Skeletal muscle satellite cell (primary cell): ENCODE results near the gene IFT88. TPM values are rescaled to one million over a fixed set of nuclear protein-coding genes. Genes with fewer than 3 reads are reported as not detected.

Experiments
- H3K27me3 ChIP-seq: 2 replicates; pipeline ENCODE4 v1.7.0; 2013; ENCODE audit warnings: low read length; ENCODE audit not compliant: control insufficient read depth, insufficient read depth
- H3K36me3 ChIP-seq: 2 replicates; pipeline ENCODE4 v1.7.0; 2013; ENCODE audit warnings: mild to moderate bottlenecking, control low read depth, low read length; ENCODE audit not compliant: insufficient read depth
- H3K4me1 ChIP-seq: 2 replicates; pipeline ENCODE4 v1.7.0; 2013; ENCODE audit warnings: low read length; ENCODE audit not compliant: control insufficient read depth, insufficient read depth
- H3K4me2 ChIP-seq: 2 replicates; pipeline ENCODE4 v1.7.0; 2013; ENCODE audit warnings: mild to moderate bottlenecking, low read length
- H3K4me3 ChIP-seq: 2 replicates; pipeline ENCODE4 v1.7.0; 2013; ENCODE audit warnings: low read length
- H3K9ac ChIP-seq: 2 replicates; pipeline ENCODE4 v1.7.0; 2013; ENCODE audit warnings: mild to moderate bottlenecking, low read depth, low read length, moderate library complexity
- H3K9me3 ChIP-seq: replicated peaks from 2 replicates; pipeline ENCODE4 v1.7.0; 2013; ENCODE audit warnings: mild to moderate bottlenecking, control low read depth, low read length
- total RNA-seq: library from RNA; depleted of rRNA; stranded (reverse); fragments of >200 nt; gene quantifications from 2 replicates; pipeline ENCODE4 v1.2.3, GENCODE V29; 2012; rRNA removed

Gene IFT88
- 10.3 and 10.9 TPM in 2 replicates for total RNA-seq

GRCh38 chr13:20566898-20567874, at the start of gene IFT88:
Gene IFT88, plus strand, starts transcription at chr13:20567157. Its CDS starts 7,229 bp downstream, at chr13:20574386.
- H3K9ac ChIP-seq: peak within 1 kb of the TSS; percentile 91
- H3K4me3 ChIP-seq: peak within 1 kb of the TSS; percentile 89
- peak within 1 kb of the TSS; percentile 90 for H3K4me2 ChIP-seq
- H3K4me1 ChIP-seq: peaks cover 6% of the 10 kb centered on the region
- no peaks in the 10 kb centered on the region for H3K36me3 ChIP-seq
- no peaks in the 10 kb centered on the region for H3K27me3 ChIP-seq
- H3K9me3 ChIP-seq: no peaks in the 10 kb centered on the region

- H3K4me3 ChIP-seq: no peak overlapping the region
- H3K36me3 ChIP-seq: no peaks in the 10 kb centered on the region
- H3K27me3 ChIP-seq: no peaks in the 10 kb centered on the region
- H3K4me1 ChIP-seq: no peaks in the 10 kb centered on the region
- no peak overlapping the region for H3K9ac ChIP-seq
- no peak overlapping the region for H3K4me2 ChIP-seq
- H3K9me3 ChIP-seq: no peaks in the 10 kb centered on the region
Observed at GRCh38 chr13:20518660-20519100, 48.3 kb upstream of the IFT88 start.

GRCh38 chr13:20519875-20520274, 47.1 kb upstream of the IFT88 start:
- no peak overlapping the region for H3K4me3 ChIP-seq
- H3K4me2 ChIP-seq: no peak overlapping the region
- peaks cover 2% of the 10 kb centered on the region for H3K4me1 ChIP-seq
- no peaks in the 10 kb centered on the region for H3K27me3 ChIP-seq
- H3K9me3 ChIP-seq: no peaks in the 10 kb centered on the region
- H3K9ac ChIP-seq: no peak overlapping the region
- H3K36me3 ChIP-seq: no peaks in the 10 kb centered on the region

GRCh38 chr13:20521364-20522115, 45.4 kb upstream of the IFT88 start:
- Histone ChIP-seq H3K9ac (no peak overlapping the region), H3K27me3 (no peaks in the 10 kb centered on the region), H3K9me3 (no peaks in the 10 kb centered on the region), H3K36me3 (no peaks in the 10 kb centered on the region), H3K4me1 (peaks cover 7% of the 10 kb centered on the region), H3K4me2 (no peak overlapping the region), H3K4me3 (no peak overlapping the region)

GRCh38 chr13:20525144-20525600, 41.8 kb upstream of the IFT88 start:
- peak overlapping the region; percentile 86 for H3K4me2 ChIP-seq
- no peaks in the 10 kb centered on the region for H3K27me3 ChIP-seq
- no peaks in the 10 kb centered on the region for H3K36me3 ChIP-seq
- H3K9ac ChIP-seq: peak overlapping the region; percentile 79
- peak overlapping the region; percentile 87 for H3K4me3 ChIP-seq
- H3K9me3 ChIP-seq: no peaks in the 10 kb centered on the region
- H3K4me1 ChIP-seq: peaks cover 12% of the 10 kb centered on the region

- H3K9ac ChIP-seq: peak within 1 kb of the TSS; percentile 79
- no peaks in the 10 kb centered on the region for H3K9me3 ChIP-seq
- H3K27me3 ChIP-seq: no peaks in the 10 kb centered on the region
- peaks cover 12% of the 10 kb centered on the region for H3K4me1 ChIP-seq
- no peaks in the 10 kb centered on the region for H3K36me3 ChIP-seq
- H3K4me2 ChIP-seq: peak within 1 kb of the TSS; percentile 86
- peak within 1 kb of the TSS; percentile 87 for H3K4me3 ChIP-seq
Observed at GRCh38 chr13:20525601-20526544, 41.1 kb upstream of the IFT88 start, which contains the start of gene CRYL1. Gene CRYL1, minus strand, starts transcription at chr13:20525857. Its CDS starts 63 bp downstream, at chr13:20525794.

- Histone ChIP-seq H3K9ac (peak overlapping the region; percentile 79), H3K4me2 (peak overlapping the region; percentile 86), H3K27me3 (no peaks in the 10 kb centered on the region), H3K4me3 (peak overlapping the region; percentile 87), H3K9me3 (no peaks in the 10 kb centered on the region), H3K36me3 (no peaks in the 10 kb centered on the region), H3K4me1 (peaks cover 12% of the 10 kb centered on the region)
Observed at GRCh38 chr13:20526664-20527063, 40.3 kb upstream of the IFT88 start.

- no peaks in the 10 kb centered on the region for H3K9me3 ChIP-seq
- H3K36me3 ChIP-seq: no peaks in the 10 kb centered on the region
- H3K4me2 ChIP-seq: no peak overlapping the region
- no peak overlapping the region for H3K9ac ChIP-seq
- no peak overlapping the region for H3K4me3 ChIP-seq
- H3K4me1 ChIP-seq: peaks cover 12% of the 10 kb centered on the region
- H3K27me3 ChIP-seq: no peaks in the 10 kb centered on the region
Observed at GRCh38 chr13:20528452-20528851, 38.5 kb upstream of the IFT88 start.

- H3K4me3 ChIP-seq: no peak overlapping the region
- no peaks in the 10 kb centered on the region for H3K4me1 ChIP-seq
- no peaks in the 10 kb centered on the region for H3K9me3 ChIP-seq
- no peak overlapping the region for H3K4me2 ChIP-seq
- H3K36me3 ChIP-seq: no peaks in the 10 kb centered on the region
- H3K27me3 ChIP-seq: no peaks in the 10 kb centered on the region
- H3K9ac ChIP-seq: no peak overlapping the region
Observed at GRCh38 chr13:20534038-20534608, 32.8 kb upstream of the IFT88 start.

- Histone ChIP-seq H3K27me3 (no peaks in the 10 kb centered on the region), H3K9ac (no peak overlapping the region), H3K4me3 (no peak overlapping the region), H3K36me3 (no peaks in the 10 kb centered on the region), H3K9me3 (no peaks in the 10 kb centered on the region), H3K4me2 (no peak overlapping the region), H3K4me1 (no peaks in the 10 kb centered on the region)
Observed at GRCh38 chr13:20536992-20537391, 30.0 kb upstream of the IFT88 start.
